ENCODE data around the gene ELP2. TPM values are rescaled to one million over a fixed set of nuclear protein-coding genes. Genes with fewer than 3 reads are reported as not detected.

Gene ELP2
- total RNA-seq, 1 donor from 2014 or later, result 49.7 TPM

DNA sequence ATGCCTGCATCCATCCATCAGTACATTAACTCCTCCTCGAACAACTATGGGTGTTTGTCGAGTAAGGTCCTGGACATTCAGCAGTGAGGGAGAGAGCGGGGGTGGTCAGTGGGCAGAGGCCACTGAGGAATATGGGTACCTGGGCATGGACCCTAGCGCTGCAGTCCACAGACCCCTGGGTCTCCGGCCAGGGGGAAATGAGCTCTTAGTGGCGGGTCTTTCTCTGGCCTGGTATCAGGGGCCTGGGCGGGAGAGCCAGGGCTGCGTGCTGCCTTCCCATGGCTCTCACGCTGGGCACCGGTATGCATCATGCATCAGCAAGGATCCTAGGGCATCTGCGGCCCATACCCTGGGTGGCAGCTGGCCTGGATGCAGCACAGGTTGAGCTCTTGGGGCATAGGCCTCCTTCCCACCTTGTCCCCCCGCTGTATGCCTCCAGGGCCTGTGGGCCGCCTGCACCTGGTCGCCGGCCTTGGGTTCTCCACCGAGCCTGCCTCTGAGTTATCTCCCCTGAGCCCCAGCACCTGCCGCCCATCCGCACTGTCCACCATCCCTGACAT lies 56.3 kb downstream of the ELP2 start:
- intact Hi-C loops (cut with micrococcal nuclease), result no loop called here
- DNase-seq, result no peak
- peak overlapping the region; percentile 67 for H3K4me3 ChIP-seq
- no peaks in the 10 kb centered on the region for H3K36me3 ChIP-seq
- no peak for TF ChIP-seq CTCF (IDR thresholded peaks at IDR 0.05; ENCODE audit: borderline replicate concordance)
- H3K9me3 ChIP-seq (replicated peaks), result no peaks in the 10 kb centered on the region
- H3K27ac ChIP-seq (replicated peaks), result no peak overlapping the region
- peaks cover 25% of the 10 kb centered on the region for H3K4me1 ChIP-seq
- peaks cover 15% of the 10 kb centered on the region for H3K27me3 ChIP-seq (ENCODE audit: low read depth)

DNA sequence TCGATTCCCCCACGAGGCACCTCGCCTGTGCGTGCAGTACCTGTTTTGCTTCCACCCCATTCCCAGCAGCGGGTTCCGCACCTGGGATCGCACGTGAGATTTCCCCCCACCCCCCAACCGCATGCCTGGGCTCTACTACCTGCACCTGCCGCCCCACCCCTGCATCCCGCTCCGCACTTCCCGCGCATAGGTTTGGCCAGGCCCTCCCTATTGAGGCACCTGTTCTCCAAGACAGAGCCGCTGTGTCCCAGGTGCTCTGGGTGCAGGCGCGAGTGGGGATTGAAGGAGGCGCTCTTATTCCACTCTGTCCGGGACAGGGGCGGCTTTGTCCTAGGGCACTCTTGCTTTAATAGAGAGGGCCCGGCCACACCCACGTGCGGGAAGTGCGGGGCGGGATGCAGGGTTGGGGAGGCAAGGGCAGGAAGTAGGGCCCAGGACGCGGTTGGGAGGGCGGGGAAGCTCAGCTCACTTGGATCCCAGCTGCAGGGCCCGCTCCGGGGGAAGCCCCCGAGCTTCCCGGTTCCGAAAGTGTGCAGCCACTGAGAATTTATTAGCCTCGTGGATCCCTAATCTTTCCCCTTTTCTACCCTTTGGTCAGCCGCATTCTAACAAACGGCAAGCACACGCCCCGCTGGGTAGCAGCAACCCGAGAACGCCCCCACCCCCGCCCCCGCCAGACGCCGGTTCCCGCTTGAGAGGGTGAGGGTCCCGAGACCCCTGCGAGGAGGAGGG lies 56.9 kb downstream of the ELP2 start:
- intact Hi-C loops (cut with micrococcal nuclease), result no loop called here

GRCh38 chr18:36187193-36187825 lies 57.6 kb downstream of the ELP2 start, which contains the start of gene MOCOS:
Gene MOCOS, plus strand, starts transcription at chr18:36187497. Its CDS starts 43 bp downstream, at chr18:36187540.
- H3K36me3 ChIP-seq, result no peaks in the 10 kb centered on the region
- no peaks in the 10 kb centered on the region for H3K9me3 ChIP-seq (replicated peaks)
- TF ChIP-seq CTCF (IDR thresholded peaks at IDR 0.05; ENCODE audit: borderline replicate concordance), result no peak
- peaks cover 19% of the 10 kb centered on the region for H3K4me1 ChIP-seq
- peak within 1 kb of the TSS; percentile 67 for H3K4me3 ChIP-seq
- DNase-seq, result peak; percentile 82
- H3K27me3 ChIP-seq (ENCODE audit: low read depth), result peaks cover 15% of the 10 kb centered on the region
- H3K27ac ChIP-seq (replicated peaks), result no peak within 1 kb of the TSS
- intact Hi-C loops (cut with micrococcal nuclease), result no loop called here

More for the DNA sequence above, 56.9 kb downstream of the ELP2 start:
- no peaks in the 10 kb centered on the region for H3K36me3 ChIP-seq
- no peak for TF ChIP-seq CTCF (IDR thresholded peaks at IDR 0.05; ENCODE audit: borderline replicate concordance)
- H3K9me3 ChIP-seq (replicated peaks), result no peaks in the 10 kb centered on the region
- DNase-seq, result peak; percentile 31
- H3K27ac ChIP-seq (replicated peaks), result no peak overlapping the region
- peak overlapping the region; percentile 67 for H3K4me3 ChIP-seq
- peaks cover 25% of the 10 kb centered on the region for H3K4me1 ChIP-seq
- peaks cover 15% of the 10 kb centered on the region for H3K27me3 ChIP-seq (ENCODE audit: low read depth)

DNA sequence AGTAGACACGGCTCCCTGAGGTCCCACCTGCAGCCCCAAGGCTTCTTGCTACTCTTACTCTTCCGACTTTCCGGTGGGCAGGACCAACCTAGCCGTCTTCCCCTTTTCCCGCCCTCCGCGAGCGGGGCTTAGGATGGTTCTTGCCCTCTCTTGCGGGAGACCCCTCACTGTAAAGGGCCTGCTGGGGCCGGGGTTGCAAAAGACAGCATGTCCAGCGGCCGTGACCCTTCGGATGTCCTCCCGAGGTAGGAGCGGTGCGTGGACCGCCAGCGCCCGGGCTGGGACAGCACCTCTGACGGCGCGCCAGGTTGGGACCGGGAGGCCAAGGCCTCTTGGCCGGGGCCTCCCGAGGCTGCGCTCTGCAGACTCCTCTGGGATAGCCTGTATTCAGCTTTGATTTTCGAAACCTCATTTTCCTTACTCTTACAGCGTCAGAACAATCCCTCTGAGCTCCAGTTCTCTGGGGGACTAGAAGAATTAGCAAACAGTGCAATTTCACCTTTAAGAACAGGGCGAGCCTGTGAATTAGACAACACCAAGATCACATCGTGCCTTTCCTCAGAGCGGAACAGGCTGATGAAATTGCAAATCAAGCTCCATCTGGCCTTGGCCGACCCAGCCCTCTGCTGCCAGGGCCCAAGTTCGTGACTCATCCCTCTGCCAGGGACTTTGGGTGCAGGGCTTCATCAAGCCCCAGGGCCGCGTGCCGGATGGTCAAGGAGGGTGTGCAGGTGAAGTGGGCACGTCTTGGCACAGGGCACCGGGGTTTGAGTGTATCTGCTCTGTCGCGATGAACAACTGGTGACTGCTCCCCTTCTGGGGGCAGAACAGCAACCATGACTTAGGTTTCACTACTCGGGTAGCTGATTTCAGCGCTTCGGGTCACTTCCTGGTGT lies 58.4 kb downstream of the ELP2 start:
- peak overlapping the region; percentile 67 for H3K4me3 ChIP-seq
- H3K27ac ChIP-seq (replicated peaks), result no peak overlapping the region
- peaks cover 15% of the 10 kb centered on the region for H3K27me3 ChIP-seq (ENCODE audit: low read depth)
- peaks cover 18% of the 10 kb centered on the region for H3K4me1 ChIP-seq
- no peak for TF ChIP-seq CTCF (IDR thresholded peaks at IDR 0.05; ENCODE audit: borderline replicate concordance)
- no peaks in the 10 kb centered on the region for H3K36me3 ChIP-seq
- H3K9me3 ChIP-seq (replicated peaks), result no peaks in the 10 kb centered on the region
- peak; percentile 16 for DNase-seq
- intact Hi-C loops (cut with micrococcal nuclease), result no loop called here

GRCh38 chr18:36188916-36189315 lies 59.2 kb downstream of the ELP2 start:
- Histone ChIP-seq H3K4me1 (peaks cover 18% of the 10 kb centered on the region), H3K9me3 (replicated peaks) (no peaks in the 10 kb centered on the region), H3K4me3 (no peak overlapping the region), H3K27ac (replicated peaks) (no peak overlapping the region), H3K36me3 (no peaks in the 10 kb centered on the region), H3K27me3 (ENCODE audit: low read depth) (peaks cover 15% of the 10 kb centered on the region)
- intact Hi-C loops (cut with micrococcal nuclease), result no loop called here
- DNase-seq, result no peak
- no peak for TF ChIP-seq CTCF (IDR thresholded peaks at IDR 0.05; ENCODE audit: borderline replicate concordance)

Data from left ventricle myocardium inferior (tissue), 1 donor.